Non-pigmented ciliary epithelial cell (primary cell): Measurements from ENCODE around the gene CHMP2A.

Experiments
- DNase-seq: peaks from one replicate; pipeline ENCODE4 v3.0.0-alpha.2; 2010; ENCODE audit warnings: low read depth

The CHMP2A gene

GRCh38 chr19:58569943-58570670 lies 15.2 kb upstream of the CHMP2A start:
- DNase-seq = no peak

- no peak for DNase-seq
These were observed 14.5 kb upstream of the CHMP2A start for GRCh38 chr19:58569191-58569942.

DNA sequence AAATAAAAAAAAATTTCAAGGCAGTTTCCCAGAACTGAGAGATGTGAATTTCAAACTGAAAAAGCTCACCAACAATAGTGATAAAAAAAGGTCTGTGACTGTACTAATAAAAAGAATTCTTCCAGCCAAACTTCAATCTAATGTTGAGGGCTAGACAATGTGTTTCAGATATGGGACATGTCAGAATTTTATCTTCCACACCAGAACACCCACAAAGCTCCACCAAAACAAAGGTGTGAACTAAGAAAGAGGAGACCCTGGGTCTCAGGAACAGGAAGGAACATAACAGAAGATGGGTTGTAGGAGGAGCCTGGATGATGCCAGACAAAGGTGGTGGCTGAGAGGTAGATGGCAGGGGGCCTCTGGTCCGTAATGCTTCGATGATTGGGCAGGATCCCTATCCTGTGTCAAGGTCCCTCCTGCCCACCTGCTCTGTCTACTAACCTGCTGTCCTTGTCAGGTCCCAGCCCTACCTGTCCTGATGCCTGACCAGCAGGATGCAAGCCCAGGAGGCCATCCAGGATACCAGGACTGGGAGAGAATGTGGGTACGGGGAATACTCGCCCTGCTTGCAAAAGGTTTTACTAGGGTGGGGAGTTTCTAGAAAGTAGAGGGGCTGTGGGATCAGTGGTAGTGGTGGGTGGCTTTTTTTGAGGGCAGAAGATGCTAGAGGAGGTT lies 13.7 kb upstream of the CHMP2A start:
- no peak for DNase-seq

- DNase-seq = no peak
These were observed 12.1 kb upstream of the CHMP2A start for GRCh38 chr19:58566989-58567388.

DNA sequence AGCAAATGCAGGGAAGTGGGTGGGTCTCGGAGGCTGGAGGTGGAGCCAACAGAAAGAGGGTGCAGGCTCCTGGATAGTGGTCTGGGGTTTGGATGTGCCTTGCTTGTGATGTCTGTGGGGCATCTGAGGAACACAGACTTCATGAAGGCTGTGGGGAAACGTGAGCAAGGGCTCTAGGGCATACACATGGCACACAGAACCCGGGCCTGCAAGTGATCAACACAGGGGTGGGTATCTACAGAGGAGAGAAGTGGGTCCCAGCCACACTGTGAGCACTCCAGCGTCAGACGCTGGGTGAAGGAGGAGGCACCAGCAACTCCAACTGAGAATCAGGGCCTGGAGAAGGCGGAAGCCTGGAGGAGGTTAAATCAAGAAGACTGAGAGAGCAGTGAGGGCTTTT lies 8.9 kb upstream of the CHMP2A start:
- no peak for DNase-seq

GRCh38 chr19:58563034-58563573 lies 8.2 kb upstream of the CHMP2A start:
- no peak for DNase-seq

DNA sequence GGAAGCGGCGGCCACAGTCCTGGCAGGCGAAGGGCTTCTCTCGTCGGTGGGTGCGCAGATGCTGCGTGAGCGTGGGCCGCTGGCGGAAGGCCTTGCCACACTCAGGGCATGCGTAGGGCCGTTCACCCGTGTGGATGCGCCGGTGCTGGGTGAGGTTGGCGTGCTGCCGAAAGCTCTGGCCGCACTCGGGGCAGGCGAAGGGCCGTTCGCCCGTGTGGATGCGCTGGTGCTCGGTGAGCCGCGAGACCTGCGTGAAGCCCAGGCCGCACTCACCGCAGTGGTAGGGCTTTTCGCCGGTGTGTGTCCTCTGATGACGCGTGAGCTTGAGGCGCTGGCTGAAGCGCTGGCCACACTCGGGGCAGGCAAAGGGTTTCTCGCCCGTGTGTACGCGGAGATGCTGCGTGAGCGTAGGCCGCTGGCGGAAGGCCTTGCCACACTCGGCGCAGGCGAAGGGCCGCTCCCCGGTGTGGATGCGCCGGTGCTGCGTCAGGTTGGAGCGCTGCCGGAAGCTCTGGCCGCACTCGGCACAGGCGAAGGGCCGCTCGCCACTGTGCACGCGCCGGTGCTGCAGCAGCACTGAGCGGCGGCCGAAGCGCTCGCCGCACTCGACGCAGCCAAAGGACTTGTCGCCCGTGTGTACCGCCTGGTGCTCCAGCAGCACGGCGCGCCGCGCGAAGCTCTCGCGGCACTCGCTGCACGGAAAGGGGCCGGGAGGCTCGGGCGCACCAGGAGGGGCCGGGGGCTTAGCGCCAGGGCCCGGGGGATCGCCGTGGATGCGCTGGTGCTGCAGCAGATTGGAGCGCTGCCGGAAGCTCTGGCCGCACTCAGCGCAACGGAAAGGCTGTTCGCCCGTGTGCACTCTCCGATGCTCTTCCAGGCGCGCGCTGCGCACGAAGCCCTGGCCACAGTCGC lies 7.5 kb upstream of the CHMP2A start:
- DNase-seq = no peak

GRCh38 chr19:58561373-58562121 lies 6.6 kb upstream of the CHMP2A start:
- DNase-seq = no peak

- no peak for DNase-seq
These were observed 6.0 kb upstream of the CHMP2A start for GRCh38 chr19:58560921-58561320.

GRCh38 chr19:58560007-58560887 lies 5.3 kb upstream of the CHMP2A start:
- no peak for DNase-seq

- DNase-seq = no peak
These were observed 4.5 kb upstream of the CHMP2A start for GRCh38 chr19:58559275-58560006.

GRCh38 chr19:58558623-58559274 lies 3.8 kb upstream of the CHMP2A start:
- DNase-seq = peak; percentile 90

- DNase-seq = no peak
These were observed 3.2 kb upstream of the CHMP2A start, which contains the start of gene UBE2M for GRCh38 chr19:58558066-58558622. Gene UBE2M, minus strand, starts transcription at chr19:58558611. Its CDS starts 230 bp downstream, at chr19:58558381.

DNA sequence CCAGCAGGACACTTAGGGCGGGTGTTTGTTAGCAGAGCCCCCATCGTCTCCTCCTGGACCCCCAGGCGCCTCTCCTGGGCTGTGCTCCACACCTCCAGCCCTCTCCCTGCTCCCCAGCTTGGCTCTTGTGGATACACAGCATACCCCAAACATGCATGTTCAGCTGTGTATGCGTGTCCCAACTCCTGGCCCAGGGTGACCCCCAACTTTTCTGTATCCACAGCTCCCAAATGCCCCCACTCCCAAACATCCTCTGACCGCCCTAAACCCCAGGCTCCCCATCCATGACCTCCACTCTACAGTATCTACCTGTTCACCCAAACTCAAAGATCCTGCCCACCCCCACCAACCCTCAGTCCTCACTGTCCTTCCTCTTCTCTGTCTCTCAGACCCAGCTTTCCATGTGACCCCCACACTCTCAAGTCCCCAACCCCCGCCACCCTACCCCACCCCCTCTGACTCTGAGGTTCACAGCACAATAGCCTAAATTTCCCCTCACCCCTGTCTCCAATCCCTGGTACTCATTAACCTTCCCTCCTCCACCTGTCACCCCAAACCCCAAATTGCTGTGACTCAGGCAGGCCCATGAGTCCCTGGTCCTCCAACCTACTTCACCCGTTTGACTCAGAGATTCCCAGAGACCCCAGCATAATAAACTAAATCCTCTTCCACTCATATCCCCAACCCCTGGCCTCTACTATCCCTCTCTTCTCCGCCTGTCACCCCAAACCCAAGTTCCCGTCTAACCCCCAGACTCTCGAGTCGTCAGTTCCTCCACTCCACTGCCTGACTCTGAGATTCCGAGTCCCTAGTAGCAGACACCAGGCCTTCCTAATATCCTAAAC lies 2.5 kb upstream of the CHMP2A start:
- no peak for DNase-seq

DNA sequence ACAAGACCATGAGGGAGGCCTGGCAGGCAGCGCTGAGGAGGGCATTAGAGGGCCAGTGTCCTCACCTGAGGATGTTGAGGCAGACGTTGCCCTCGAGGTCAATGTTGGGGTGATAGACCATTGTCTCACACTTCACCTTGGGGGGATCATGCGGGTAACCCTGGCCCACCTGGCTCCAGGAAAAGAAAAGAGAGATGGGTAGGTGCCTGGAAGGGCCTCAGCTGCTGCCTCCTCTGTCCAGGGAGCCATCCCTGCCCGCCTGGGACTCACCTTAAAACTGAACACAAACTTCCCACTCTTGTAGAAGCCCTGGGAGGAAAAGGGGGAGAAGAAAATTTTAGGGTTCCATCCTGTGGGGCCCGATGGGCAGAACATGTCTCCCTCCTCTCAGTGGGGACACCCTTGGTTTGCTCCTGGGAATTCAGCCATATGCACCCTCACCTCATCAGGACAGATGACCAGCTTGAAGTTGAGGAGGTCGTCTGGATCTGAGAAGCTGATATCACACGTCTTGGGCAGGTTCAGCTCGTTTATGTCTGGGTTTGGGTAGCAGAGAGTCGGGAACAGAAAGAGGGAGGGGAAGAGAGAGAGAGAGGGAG lies 1.8 kb upstream of the CHMP2A start:
- no peak for DNase-seq

DNA sequence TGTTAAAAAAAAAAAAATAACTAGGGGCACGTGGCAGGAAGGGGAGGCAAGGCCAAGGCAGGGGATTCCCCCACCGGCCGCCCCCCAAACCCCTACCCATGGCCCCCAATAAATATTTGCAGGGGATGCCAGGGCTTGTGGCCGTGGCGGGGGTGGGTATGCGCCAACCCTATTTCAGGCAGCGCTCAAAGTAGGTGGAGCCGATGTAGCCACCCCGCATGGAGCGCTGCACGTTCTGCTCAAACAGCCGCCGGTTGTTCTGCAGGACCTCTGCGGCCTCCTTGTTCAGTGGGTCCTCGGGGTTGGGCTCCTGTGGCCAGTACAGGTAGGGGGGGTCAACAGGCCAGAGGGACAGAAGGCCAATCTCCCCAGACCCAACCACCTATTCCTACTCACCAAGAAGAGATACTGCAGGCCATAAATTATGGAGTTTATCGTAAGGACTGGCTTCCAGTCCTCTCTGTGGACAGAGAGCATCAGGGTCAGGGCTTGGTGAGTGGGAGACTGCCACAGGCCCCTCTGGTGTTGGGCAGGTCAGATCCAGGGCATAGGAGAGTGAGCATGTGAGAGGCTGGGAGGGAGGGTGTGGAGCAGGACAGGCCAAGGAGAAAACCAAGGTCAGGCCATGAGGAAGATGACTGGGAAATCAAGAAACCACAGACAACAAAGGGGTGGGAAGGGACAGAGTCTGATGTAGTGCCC lies 1.2 kb upstream of the CHMP2A start:
- no peak for DNase-seq
